ENCODE results near the gene FOSL1. TPM values are rescaled to one million over a fixed set of nuclear protein-coding genes. Genes with fewer than 3 reads are reported as not detected.

Gene FOSL1
- total and polyA plus RNA-seq, 2 donors (not counting 3 experiments of a cell fraction or from before 2014, with no cell fraction given) = 18.1 to 53.8 TPM

GRCh38 chr11:65870706-65871681 is 29.2 kb downstream of the FOSL1 start:
- peaks cover 2% of the 10 kb centered on the region for H3K79me2 ChIP-seq (ENCODE audit: control insufficient read depth, insufficient read depth, low read length)
- peaks cover 17% of the 10 kb centered on the region for H3K4me1 ChIP-seq (ENCODE audit: control insufficient read depth, extremely low read depth, insufficient read depth, low read length)
- no peak overlapping the region for H3K9ac ChIP-seq (replicated peaks; ENCODE audit: extremely low read depth, insufficient read depth, low read length)
- H3K4me2 ChIP-seq (ENCODE audit: insufficient read depth, low read length) = peak overlapping the region; percentile 57
- ChIA-PET CTCF (interaction anchor here (0.7 to 7.1 kb wide), 10 partner anchors 11 to 117 kb away, joined by 3 to 73 read pairs (median 4); partner anchors contain the start of genes AP5B1, CCDC85B, CFL1 and FIBP), POLR2A (interaction anchor here (0.9 to 1.9 kb wide), 5 partner anchors 8 to 20 kb away, joined by 3 to 19 read pairs (median 4); partner anchors contain the start of genes CCDC85B, CFL1 and MUS81)
- DNase-seq (ENCODE audit: low read depth, low spot score) = no peak
- FAIRE-seq = no peak
- H3K4me3 ChIP-seq (replicated peaks in 1 of 3; ENCODE audit: insufficient read depth in 1 of 3, low read depth in 1 of 3, low read length in 3 of 3) = no peak overlapping the region
- intact Hi-C loops (cut with micrococcal nuclease) (no loop called here), dilution Hi-C loops (cut with MboI; ENCODE audit: extremely low pct_ligation_motif_present, low sequenced_read_pairs) (no loop called here)
- H2AFZ ChIP-seq (ENCODE audit: low read depth, low read length) = no peak overlapping the region
- H3K9me1 ChIP-seq (replicated peaks; ENCODE audit: control insufficient read depth, extremely low read depth, insufficient read depth, low read length) = no peaks in the 10 kb centered on the region
- TF ChIP-seq GATA2 (IDR thresholded peaks at IDR 0.05; ENCODE audit: insufficient read depth, insufficient read length, low read depth, low read length) = no peak
- TF ChIP-seq CTCF (IDR thresholded peaks at IDR 0.05; ENCODE audit: extremely low read depth in 1 of 2, insufficient read depth in 1 of 2, low read depth in 1 of 2, low read length in 2 of 2) = no peak
- no peak for TF ChIP-seq FOS (IDR thresholded peaks at IDR 0.05; ENCODE audit: borderline replicate concordance, insufficient read depth, low read length)
- TF ChIP-seq MAX (IDR thresholded peaks at IDR 0.05; ENCODE audit: insufficient read depth, insufficient read length) = no peak
- TF ChIP-seq EZH2 (IDR thresholded peaks at IDR 0.05; ENCODE audit: borderline replicate concordance, low read depth, low read length, severe bottlenecking) = no peak
- no peak for TF ChIP-seq MYC (IDR thresholded peaks at IDR 0.05; ENCODE audit: low read depth, low read length)
- no peak for TF ChIP-seq POLR2AphosphoS5 (IDR thresholded peaks at IDR 0.05; ENCODE audit: insufficient read depth, low read depth, low read length)
- TF ChIP-seq JUN (IDR thresholded peaks at IDR 0.05; ENCODE audit: borderline replicate concordance, insufficient read depth, insufficient read length, low read depth) = no peak
- TF ChIP-seq POLR2A (IDR thresholded peaks at IDR 0.05; ENCODE audit: low read depth, low read length) = no peak
- TSS peak; percentile 2 for BruUV-seq (replicated peaks)
- no peaks in the 10 kb centered on the region for H3K9me3 ChIP-seq (replicated peaks; ENCODE audit: control insufficient read depth, insufficient read depth, low read length)
- peaks cover 0 to 21% of the 10 kb centered on the region in 2 experiments for H3K36me3 ChIP-seq (ENCODE audit: control insufficient read depth in 2 of 2, extremely low read depth in 1 of 2, insufficient read depth in 2 of 2, low read length in 2 of 2)
- no peaks in the 10 kb centered on the region for H3K27me3 ChIP-seq (ENCODE audit: control insufficient read depth in 2 of 2, insufficient read depth in 2 of 2, low read length in 2 of 2)
- peak overlapping the region; percentile 52 for H3K27ac ChIP-seq (ENCODE audit: insufficient read depth, low read depth, low read length)
- H4K20me1 ChIP-seq (replicated peaks; ENCODE audit: control insufficient read depth, extremely low read depth, insufficient read depth, low read length) = no peaks in the 10 kb centered on the region

All from endothelial cell of umbilical vein (primary cell).